HG02759 (cell line): ENCODE results near the gene DLG1.

Experiments
- ATAC-seq: cut with Tn5 transposase; IDR thresholded peaks from one replicate; pipeline ENCODE4 v1.9.1; 2021; ENCODE audit warnings: mild to moderate bottlenecking, moderate library complexity; ENCODE audit not compliant: unreplicated experiment

DLG1 gene

DNA sequence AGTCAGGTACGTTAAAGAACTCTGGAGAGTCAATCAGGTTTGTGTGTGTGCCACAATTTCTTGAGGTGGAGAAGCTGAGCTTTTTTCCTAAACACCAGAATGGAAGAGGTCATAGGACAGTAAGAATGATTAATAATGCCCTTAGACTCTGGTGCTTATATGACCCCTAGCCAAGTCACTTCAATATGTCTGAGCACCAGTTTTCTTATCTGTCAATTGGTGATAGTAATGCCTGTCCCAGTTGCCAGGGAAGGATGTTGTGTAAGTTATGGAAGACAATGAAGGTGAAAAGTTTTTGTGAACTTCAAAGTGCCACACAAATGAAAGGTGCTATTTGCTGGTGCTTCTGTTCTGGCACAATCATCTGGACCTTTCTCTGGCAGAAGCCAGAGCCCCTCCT lies 22.2 kb upstream of the DLG1 start:
- no peak for ATAC-seq

DNA sequence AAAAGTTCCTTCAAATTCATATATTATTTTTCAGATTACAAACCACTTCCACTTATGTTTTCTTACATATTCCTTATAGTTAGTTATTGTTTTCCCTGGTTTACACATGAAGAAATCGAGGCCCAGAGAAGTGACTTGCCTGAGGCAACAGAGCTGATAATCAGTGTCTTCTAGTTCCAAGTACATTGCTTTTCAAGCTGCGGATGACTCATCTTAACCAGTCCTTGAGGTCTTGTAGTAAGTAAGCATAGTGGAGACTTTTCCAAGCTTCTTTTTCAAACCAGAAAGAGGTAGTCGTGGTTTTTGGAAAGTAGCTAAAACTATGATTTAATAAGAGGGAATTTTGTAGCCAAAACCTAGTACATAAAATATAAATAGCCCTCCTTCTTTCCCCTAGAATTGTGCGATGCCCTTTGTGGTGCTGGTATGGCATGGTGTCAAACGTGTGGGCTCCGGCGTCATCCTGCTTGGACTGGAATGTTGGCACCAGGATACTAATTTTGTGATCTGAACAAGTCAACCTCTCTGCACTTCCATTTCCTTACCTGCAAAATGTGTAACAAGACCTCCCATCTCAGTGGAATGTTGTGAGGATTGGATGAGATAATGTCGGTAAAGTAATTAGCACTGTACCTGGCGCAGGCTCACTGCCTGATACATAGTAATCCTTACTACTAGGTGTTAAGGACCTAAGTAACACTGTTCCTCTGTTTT lies 19.0 kb upstream of the DLG1 start:
- ATAC-seq, result no peak

DNA sequence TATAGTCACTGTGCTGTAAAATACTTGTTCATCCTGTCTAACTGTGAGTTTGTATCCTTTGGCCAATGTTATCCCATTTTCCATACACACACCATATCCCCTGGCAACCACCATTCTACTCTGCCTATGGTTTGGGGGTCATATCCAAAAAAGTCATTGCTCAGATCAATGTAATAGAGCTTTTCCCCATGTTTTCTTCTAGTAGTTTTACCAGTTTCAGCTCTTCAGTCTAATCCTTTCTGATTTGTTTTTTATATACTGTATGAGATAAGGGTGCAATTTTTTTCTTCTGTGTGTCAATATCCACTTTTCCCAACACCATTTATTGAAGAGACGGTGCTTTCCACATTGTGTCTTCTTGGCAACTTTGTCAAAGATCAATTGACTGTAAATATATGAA lies 14.0 kb upstream of the DLG1 start:
- no peak for ATAC-seq

DNA sequence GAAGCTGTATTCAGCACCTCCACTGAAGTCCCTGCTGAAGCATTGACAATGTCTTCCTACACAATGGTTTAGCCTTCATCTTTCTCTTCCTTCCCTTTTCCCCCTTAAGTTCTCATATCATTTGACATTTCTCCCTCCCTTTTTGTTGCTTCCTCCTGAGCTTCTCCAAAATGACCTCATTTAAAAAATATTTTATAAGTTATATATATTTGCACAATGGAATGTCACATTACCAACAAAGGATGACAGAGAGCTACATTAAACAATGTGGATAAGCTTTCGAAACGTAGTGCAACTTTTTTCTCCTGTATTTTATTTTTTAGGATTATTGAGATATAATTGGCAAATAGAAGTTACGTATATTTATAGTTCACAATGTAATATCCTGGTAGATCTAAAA lies 13.2 kb upstream of the DLG1 start:
- ATAC-seq, result no peak

DNA sequence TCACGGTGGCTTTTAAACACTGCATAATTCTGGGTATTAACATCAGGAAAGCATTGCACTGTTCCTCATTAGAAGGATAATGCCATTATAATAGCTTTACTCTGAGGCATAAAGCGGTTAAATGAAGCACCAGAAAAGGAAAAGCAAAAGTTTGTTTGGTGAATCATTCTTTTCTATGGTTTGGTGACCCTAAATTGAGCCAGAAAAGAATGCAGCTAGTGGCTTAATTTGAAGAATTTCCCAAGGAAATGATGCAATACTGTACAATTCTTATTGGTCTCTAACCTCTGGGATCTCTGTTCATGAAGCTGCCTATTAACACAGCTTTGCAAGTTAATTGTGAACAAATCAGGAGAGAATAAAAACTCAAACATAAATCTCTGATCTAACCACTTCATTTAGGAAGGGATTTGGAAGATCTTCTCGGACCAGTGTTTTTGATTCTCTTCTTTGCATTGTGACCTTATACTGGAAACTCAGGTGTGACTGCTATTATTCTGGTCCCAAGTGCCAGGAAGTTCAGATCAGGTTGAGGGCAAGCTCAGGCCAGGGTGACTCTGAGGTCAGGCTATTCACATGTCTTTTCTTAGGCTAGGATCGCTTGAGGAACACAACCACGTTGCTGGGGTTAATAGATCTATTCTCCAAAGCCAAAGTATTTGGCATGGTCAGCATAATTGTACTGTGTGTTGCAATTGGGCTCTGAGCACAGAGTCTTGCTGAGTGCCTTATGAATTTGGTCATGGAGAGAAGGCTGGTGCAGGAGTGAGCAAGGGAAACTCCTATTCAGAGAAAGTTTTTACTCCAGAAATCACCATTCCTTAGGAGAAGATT lies 11.3 kb upstream of the DLG1 start:
- ATAC-seq, result no peak

DNA sequence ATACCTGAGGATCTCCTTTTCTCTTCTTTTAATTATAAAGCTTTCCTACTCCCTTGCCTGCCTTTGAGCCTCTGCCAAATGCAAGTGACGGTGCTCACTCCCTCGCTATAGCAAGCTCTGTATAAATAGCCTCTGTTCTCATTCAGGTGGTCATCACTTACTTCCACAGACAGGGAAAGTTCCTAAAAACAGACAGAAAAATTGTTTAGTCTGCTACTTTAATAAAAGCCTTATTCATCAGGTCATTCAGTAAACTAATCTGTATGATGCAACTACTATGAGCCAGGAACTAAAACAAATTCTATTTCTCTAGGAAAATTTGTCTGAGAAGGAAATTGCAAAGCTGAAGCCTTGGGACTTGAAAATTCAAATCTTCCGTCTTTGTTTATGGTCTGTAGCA lies 10.2 kb upstream of the DLG1 start:
- ATAC-seq, result no peak

DNA sequence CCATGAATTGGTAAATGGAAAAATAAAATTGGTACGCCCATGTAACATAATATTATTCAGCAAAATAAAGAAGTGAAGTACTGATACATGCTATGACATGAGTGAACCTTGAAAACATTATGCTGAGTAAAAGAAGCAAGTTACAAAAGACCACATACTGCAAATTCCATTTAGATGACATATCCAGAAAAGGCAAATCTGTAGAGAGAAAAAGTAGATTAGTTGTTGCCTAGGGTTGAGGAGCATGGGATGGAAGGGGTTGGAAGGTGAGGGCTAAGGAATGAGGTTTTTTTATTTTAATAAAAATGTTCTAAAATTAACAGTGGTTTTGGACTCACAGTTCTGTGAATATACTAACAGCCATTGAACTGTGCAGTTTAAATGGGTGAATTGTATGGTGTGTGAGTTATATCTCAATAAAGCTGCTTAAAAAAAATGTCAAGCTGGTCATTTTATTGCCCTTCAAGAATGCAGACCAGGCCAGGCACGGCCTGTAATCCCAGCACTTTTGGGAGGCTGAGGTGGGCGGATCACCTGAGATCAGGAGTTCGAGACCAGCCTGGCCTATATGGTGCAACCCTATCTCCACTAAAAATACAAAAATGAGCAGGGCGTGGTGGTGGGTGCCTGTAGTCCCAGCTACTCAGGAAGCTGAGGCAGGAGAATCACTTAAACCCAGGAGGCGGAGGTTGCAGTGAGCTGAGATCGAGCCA lies 8.1 kb upstream of the DLG1 start:
- no peak for ATAC-seq

DNA sequence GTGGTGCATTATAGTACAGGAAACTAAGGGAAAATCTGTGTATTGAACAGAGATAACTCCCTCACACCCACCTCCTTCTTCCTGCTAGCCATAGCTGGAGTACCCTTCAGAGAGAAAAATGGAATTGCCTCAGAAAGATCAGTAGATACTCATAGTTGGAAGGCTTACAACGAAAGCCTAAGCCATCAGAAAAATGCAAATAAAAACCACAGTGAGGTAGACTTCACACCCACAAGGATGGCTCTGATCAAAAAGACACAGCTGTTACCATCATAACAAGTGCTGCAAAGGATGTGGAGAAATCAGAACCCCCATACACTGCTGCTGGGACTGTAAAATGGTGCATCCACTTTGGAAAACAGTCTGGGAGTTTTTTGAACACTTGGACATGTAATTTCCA lies 7.4 kb upstream of the DLG1 start:
- peak; percentile 86 for ATAC-seq

DNA sequence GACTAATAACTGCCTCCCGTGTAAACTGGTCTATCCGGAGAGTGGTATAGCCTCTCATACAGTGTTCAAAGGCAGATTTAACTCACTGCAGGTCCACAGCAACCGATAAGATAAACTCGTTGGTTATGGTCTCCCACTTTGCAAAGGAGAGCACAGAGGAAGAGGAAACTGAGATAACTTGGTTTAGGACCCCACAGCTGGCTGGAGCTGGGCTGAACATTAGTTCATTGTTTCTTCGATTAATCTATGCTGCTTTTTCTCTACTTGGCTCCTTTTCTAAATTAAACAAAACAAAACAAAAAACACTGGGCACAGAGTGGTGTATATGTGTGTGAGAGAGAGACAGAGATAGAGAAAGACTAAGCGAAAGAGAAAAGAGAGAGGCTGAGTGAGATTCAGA lies 5.0 kb upstream of the DLG1 start:
- ATAC-seq, result no peak

DNA sequence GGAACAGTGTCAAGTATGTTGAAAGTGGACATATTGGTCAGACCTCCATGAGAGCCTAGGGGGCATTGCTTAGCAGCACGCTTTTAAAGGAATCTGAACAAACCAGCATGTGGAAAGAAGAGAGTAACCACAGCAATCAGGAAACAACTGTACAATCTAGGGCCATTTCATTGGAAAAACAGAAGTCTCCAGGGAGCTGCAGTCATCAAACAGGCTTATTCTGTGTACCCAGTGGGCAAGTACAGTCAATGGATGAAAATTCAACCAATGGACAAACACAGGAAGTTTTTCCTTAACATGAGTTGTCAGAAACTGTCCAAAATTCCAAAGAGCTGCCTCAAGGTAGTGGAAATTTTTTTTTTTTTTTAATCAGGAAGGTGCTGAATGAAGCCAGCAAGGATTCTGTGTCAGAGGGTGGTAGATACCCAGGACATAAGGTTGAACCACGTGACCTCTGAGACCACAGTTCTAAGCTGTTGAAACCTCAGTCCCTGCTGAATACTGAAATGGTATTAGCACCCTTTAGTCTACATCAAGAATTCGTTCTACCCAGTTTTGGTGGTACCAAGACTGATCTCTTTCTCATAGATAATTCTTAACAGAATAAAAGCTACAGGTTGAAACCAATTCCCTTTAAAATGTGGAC lies 4.4 kb upstream of the DLG1 start:
- ATAC-seq, result no peak

DNA sequence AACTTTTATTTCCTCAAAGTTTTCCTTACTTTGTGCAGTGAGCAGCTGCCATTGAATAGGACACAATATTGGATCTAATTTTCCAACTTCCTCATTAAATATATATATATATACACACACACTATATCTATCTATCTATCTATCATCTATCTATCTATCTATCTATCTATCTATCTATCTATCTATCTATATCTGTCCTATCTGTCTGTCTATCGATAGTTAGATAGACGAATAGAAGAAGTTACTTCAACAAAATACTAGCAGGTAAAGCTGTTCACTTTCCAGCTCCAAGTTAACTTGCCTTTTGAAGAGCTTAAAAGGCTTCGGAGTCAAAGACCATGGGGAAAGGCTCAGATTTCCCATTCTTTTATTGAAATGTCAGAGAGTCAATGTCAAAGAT lies 3.6 kb upstream of the DLG1 start:
- no peak for ATAC-seq

DNA sequence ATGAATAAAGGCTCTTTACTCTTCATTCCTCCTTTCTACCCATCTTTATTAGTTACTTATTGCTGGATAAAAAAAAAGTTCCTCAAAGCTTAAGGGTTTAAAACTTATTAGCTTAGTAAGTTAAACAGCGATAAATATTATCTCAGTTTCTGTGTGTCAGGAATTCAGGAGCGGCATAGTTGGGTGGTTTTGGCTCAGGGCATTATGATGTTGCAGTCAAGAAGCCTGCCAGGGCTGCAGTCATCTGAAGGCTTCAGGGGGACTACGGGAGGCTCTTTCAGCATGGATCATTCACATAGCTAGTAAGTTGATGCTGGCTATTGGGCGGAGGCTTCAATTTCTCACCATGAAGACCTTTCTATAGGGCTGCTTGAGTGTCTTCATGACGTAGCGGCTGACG lies 1.9 kb upstream of the DLG1 start:
- ATAC-seq, result no peak

DNA sequence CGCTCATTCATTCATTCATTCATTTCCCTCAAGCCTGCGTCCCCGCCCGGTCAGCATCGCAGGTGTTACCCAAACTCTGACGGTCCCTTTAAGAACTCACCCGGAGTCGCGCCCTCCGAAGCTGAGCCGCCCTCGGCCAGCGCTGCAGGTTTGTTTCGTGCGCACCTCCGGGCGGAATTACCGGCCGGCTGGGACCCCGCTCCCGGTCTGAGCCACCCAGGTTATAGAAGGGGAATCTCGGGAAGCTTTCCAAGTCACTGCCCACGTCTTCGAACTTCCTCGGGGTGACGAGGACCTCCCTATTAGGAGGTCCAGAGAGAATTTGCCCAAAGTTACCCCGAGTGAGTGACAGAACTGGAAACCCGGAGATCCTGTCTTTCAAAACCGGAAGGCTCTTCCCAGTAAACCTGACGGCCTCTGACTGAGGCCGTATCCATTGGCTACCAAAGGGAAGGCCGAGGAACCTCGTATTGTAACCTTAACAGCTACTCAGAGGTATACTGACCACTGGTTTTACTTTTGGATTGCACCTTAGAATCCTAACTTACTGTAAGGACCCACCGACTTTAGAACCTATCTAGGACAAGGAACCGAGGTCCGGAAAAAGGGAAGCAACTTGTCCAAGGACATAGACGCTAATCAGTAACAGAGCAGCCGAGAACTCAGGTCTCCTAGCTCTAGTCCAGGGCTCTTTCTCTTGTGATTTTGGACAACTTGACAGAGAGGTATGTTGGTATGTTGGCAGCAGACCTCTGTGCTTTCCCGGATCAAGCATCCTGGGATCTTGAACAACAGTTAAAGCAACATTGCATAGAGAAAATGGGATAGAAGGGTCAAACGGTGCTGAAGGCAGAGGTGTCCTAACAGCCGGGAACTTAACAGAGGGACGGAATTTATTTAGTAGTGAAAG lies 788 bp upstream of the DLG1 start:
- no peak for ATAC-seq

DNA sequence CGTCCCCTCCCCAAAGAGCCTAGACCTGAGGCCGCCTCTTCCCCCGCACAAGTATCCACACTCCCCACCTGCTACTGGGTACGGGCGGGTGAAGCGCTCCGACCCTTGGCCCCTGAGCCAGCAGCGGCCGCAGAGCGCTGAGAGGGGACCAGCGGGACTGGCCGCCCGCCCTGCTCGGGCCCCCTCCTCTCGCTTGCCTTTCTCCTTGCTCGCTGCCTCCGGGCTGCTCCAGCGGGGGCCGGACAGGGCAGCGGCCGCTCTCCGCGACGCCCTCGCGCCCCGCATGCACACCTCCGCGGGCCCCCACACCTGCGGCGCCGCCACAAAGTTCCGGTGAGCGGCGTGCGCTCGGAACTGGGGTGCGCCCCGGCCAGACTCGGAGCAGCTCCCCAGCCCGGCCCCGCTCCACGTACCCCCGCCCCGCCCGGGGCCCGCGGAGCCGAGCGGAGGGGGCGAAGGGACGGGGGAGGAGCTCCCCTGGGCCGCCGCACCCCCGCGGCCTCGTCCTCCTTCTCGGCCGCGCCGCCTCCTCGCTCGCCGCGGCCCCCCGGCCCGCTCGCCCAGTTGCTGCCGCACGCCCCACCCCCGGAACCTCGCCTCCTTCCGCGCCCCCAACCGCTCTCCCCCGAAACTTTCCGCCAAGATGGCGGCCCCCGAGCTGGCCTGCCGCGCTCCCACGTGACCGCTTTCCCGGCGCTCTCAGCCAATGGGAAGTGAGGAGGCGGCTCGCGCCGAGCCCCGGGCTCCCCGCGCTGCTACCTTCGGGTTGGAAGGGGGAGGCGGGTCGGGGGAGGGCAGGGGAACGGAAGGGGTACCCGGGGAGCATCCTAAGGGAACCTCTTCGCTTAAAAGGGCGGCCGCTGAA lies 704 bp downstream of the DLG1 start:
- ATAC-seq, result peak; percentile 77

DNA sequence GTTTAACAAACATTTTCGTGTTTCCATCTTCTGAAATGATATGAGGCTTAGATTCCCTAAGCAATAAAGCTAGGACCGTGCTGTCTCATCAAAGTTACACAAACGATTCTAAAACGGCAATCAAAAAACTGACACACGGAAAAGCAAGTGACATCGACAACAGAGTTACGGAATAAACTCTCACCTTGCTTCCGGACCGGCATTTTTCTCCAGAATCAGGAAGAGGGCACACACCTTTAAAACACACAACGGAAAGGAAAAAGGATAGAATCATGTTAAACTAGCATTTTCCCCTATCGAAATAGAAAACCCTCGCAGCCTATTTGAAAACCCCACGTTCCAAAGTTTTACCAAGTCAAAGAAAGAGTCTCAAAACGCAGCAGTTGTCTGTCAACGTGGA lies 1.4 kb downstream of the DLG1 start:
- no peak for ATAC-seq

DNA sequence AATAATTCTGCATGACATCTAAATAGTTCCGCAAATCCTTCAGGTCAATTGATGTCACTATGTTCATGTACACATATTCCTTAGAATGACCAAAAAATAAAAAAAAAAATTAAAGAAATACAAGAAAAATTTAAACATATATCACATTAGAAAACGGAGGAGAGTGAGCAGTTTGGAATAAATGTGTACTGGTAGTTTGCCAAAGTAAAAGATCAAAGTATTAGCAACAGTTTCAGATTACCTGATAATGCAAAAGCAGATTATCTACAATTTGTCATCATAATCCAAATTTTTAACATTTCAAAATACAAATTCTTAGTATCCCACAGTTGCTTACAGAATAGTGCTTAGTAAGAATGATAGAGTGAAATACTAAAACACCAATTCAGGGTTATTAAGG lies 1.9 kb downstream of the DLG1 start:
- no peak for ATAC-seq

DNA sequence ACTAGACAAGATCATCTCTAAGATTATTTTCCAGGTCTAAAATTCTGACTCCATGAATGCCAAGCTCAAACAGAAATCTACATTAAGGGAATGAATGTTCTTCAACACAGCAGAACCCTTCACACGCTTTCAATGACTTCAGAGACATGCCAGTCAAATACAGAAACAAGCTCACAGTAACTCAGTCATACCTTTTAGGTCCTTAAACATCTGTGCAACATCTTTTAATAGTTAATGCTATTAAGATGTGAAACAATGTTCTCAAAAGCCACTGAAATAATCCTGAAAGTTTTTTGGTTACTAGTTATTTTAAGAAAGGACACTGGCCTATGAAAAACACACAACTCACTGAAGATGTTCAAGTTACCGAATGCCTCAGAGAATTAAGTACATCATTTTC lies 2.5 kb downstream of the DLG1 start:
- no peak for ATAC-seq

DNA sequence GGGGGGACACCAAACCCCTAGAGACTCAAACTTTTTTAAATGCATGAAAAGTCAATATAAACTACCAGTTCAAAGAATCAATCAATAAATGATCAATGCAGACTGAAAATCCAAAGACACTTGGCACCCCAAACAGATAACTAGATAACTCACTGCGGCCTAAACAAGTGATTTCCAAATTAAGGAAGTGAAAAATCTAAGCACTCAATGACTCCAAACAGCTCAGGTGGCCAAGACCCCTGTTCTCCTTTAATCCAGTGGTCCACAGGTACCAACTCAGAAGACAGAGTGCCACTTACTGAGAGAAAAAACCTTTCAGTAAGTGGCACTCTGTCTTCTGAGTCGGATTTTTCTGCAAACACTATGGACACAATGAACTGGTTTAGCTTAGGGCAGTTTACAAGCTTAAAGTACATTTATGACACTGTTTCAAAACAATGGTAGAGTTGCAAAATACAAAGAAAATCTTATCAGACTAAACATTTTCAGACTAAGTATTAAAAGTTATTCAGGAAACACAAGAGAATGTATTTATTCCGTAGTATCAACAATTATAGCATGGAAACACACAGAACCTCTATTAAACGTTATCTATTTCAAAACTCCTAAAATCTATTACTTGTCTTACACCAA lies 4.7 kb downstream of the DLG1 start:
- no peak for ATAC-seq

DNA sequence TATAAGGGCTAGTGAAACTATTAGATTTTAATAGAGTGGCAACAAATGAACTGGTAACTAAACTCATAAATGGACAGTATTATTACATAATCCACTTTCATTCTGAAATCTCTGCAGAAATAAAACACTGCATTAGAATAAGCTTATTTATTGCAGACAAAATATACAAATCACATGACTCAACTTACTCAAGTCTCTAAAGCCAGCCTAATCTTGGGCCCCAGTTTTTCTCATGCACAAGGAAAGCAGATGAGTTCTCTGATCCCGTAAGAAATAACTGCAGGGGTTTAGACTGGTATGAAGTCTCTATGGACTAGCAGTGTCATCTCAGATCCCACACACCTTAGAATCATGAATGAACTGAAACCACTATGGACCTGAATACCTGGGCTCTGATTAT lies 5.8 kb downstream of the DLG1 start:
- no peak for ATAC-seq
